NCI-H82 treated with DMSO at 0.1 percent for 48 hours (cell line): ENCODE results near the gene SLC6A12.
"Not testable (repeated sequence)": the region's sequence is repeated elsewhere in the genome, so short reads cannot be mapped to it uniquely, and the experiment has no call there.

Experiments used
- DNase-seq: peaks from one replicate; lab custom pipeline; 2025; ENCODE audit not compliant: unreplicated experiment; lab: John Stamatoyannopoulos, UW

The SLC6A12 gene

GRCh38 chr12:202081-202731 lies 11.8 kb downstream of the SLC6A12 start:
- no peak for DNase-seq

GRCh38 chr12:201361-201760 lies 12.6 kb downstream of the SLC6A12 start:
- DNase-seq = no peak

GRCh38 chr12:198705-199104 lies 15.3 kb downstream of the SLC6A12 start:
- no peak for DNase-seq

- no peak for DNase-seq
Observed at GRCh38 chr12:197911-198695, 15.9 kb downstream of the SLC6A12 start.

- DNase-seq = no peak
Observed at GRCh38 chr12:197347-197746, 16.6 kb downstream of the SLC6A12 start.

- no peak for DNase-seq
Observed at GRCh38 chr12:196436-196835, 17.5 kb downstream of the SLC6A12 start.

- no peak for DNase-seq
Observed at GRCh38 chr12:195951-196350, 18.0 kb downstream of the SLC6A12 start.

- no peak for DNase-seq
Observed at GRCh38 chr12:195156-195555, 18.8 kb downstream of the SLC6A12 start.

GRCh38 chr12:194276-194675 lies 19.7 kb downstream of the SLC6A12 start:
- DNase-seq = no peak

GRCh38 chr12:193261-193660 lies 20.7 kb downstream of the SLC6A12 start:
- DNase-seq = no peak

GRCh38 chr12:191541-191940 lies 22.4 kb downstream of the SLC6A12 start:
- DNase-seq = no peak

GRCh38 chr12:190881-191280 lies 23.1 kb downstream of the SLC6A12 start:
- no peak for DNase-seq

GRCh38 chr12:189622-189962 lies 24.4 kb downstream of the SLC6A12 start:
- DNase-seq = no peak

- peak; percentile 8 for DNase-seq
Observed at GRCh38 chr12:188910-189621, 24.9 kb downstream of the SLC6A12 start.

GRCh38 chr12:187986-188909 lies 25.7 kb downstream of the SLC6A12 start:
- DNase-seq = not testable (repeated sequence)

GRCh38 chr12:186006-186625 lies 27.8 kb downstream of the SLC6A12 start:
- no peak for DNase-seq

GRCh38 chr12:185576-185955 lies 28.4 kb downstream of the SLC6A12 start:
- no peak for DNase-seq

GRCh38 chr12:184811-185575 lies 29.0 kb downstream of the SLC6A12 start:
- DNase-seq = no peak

- DNase-seq = no peak
Observed at GRCh38 chr12:182381-182892, 31.5 kb downstream of the SLC6A12 start.

GRCh38 chr12:181921-182320 lies 32.0 kb downstream of the SLC6A12 start:
- DNase-seq = no peak
